ENCODE data around the gene P2RY11. TPM values are rescaled to one million over a fixed set of nuclear protein-coding genes. Genes with fewer than 3 reads are reported as not detected.
A peak's percentile ranks its signal among the peaks of the same experiment; 100 is the strongest.

The P2RY11 gene
- total and polyA plus RNA-seq, 2 of the 4 experiments (the other 2 are of a cell fraction) = 0.54 to 4.5 TPM

DNA sequence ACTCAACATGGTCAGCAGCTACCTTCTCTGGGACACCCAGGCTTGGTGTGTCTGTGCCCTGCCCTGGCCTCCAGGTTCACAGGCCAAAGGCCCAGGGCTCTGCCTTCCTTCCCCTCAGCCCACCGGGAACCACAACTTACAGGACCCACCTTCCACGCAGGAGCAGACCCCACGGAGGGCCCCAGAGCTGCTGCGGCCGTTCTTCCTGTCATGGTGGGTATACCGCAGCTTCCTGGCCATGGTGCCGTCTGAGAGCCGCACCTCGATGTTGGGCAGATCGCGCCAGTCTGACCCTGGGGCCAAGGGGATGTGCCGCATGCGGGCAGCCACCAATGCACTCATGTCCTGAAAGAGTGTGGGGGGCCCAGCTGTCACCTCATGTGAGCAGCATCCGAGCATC, 25.4 kb downstream of the P2RY11 start:
- H3K36me3 ChIP-seq (ENCODE audit: control insufficient read depth, insufficient read depth, low read length) = peaks cover 77% of the 10 kb centered on the region
- ChIA-PET POLR2A (ENCODE audit: unreplicated experiment) (no interaction called here), CTCF (no interaction called here)
- H3K14ac ChIP-seq (replicated peaks; ENCODE audit: low read depth, low read length) = no peak overlapping the region
- 89% methylated on average over 3 of the region's 14 CpGs; no CpG with 5 or more reads in 1 of the 2 experiments for WGBS, 2 experiments (ENCODE audit: extremely low coverage in 2 of 2, insufficient read length in 1 of 2)
- in situ Hi-C loops (cut with MboI; ENCODE audit: low sequenced_read_pairs) (no loop called here), dilution Hi-C loops (cut with HindIII; ENCODE audit: low sequenced_read_pairs, unreplicated experiment) (no loop called here), intact Hi-C loops (cut with micrococcal nuclease) (no loop called here)
- no peak for TF ChIP-seq MXI1 (IDR thresholded peaks at IDR 0.05; ENCODE audit: borderline replicate concordance, low read depth, low read length)
- no peak for TF ChIP-seq RCOR1 (IDR thresholded peaks at IDR 0.05; ENCODE audit: insufficient replicate concordance, low read length)
- no peak for TF ChIP-seq BHLHE40 (IDR thresholded peaks at IDR 0.05; ENCODE audit: low read depth, low read length)
- no peak for TF ChIP-seq SMC3 (IDR thresholded peaks at IDR 0.05; ENCODE audit: low read depth, low read length)
- TF ChIP-seq NFE2L2 (IDR thresholded peaks at IDR 0.05; ENCODE audit: low read depth, low read length) = no peak
- no peak for TF ChIP-seq POLR2A (IDR thresholded peaks at IDR 0.05; ENCODE audit: low read depth, low read length)
- TF ChIP-seq MAFK (IDR thresholded peaks at IDR 0.05; ENCODE audit: low read depth, low read length) = no peak
- no peak for TF ChIP-seq MAZ (IDR thresholded peaks at IDR 0.05; ENCODE audit: borderline replicate concordance, low read depth, low read length)
- TF ChIP-seq, protein P1, sequence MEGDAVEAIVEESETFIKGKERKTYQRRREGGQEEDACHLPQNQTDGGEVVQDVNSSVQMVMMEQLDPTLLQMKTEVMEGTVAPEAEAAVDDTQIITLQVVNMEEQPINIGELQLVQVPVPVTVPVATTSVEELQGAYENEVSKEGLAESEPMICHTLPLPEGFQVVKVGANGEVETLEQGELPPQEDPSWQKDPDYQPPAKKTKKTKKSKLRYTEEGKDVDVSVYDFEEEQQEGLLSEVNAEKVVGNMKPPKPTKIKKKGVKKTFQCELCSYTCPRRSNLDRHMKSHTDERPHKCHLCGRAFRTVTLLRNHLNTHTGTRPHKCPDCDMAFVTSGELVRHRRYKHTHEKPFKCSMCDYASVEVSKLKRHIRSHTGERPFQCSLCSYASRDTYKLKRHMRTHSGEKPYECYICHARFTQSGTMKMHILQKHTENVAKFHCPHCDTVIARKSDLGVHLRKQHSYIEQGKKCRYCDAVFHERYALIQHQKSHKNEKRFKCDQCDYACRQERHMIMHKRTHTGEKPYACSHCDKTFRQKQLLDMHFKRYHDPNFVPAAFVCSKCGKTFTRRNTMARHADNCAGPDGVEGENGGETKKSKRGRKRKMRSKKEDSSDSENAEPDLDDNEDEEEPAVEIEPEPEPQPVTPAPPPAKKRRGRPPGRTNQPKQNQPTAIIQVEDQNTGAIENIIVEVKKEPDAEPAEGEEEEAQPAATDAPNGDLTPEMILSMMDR (conservative IDR thresholded peaks at IDR 0.05; ENCODE audit: low read depth, low read length) = no peak
- no peak for TF ChIP-seq FOS (IDR thresholded peaks at IDR 0.05; ENCODE audit: low read depth, low read length)
- H4K20me1 ChIP-seq (ENCODE audit: insufficient read depth, low read length) = no peaks in the 10 kb centered on the region; the same call in 1 of the 2 replicates
- no peak overlapping the region for H3K4ac ChIP-seq (ENCODE audit: low read depth, low read length)
- H3K9me1 ChIP-seq (ENCODE audit: insufficient read depth, low read length) = peaks cover 3% of the 10 kb centered on the region
- ATAC-seq (ENCODE audit: low read depth) (no peak), DNase-seq (no peak)
- H2AFZ ChIP-seq (replicated peaks; ENCODE audit: low read length, poor library complexity) = no peak overlapping the region
- no peak overlapping the region for H2BK15ac ChIP-seq (ENCODE audit: low read depth, low read length)
- no peak overlapping the region for H4K5ac ChIP-seq (ENCODE audit: low read depth, low read length)
- H3K18ac ChIP-seq (ENCODE audit: low read depth, low read length) = no peak overlapping the region
- no peak overlapping the region for H3K9ac ChIP-seq (ENCODE audit: low read depth, low read length)
- no peak overlapping the region for H3K4me2 ChIP-seq (ENCODE audit: low read depth, low read length)
- no peaks in the 10 kb centered on the region for H3K9me3 ChIP-seq (ENCODE audit: control insufficient read depth, insufficient read depth, low read length)
- BruUV-seq (replicated peaks) = no TSS peak
- H2AK5ac ChIP-seq (ENCODE audit: low read depth, low read length) = no peak overlapping the region
- no peak overlapping the region for H4K91ac ChIP-seq (ENCODE audit: insufficient read depth, low read depth, low read length)
- H2BK20ac ChIP-seq (ENCODE audit: low read depth, low read length) = no peak overlapping the region
- H4K8ac ChIP-seq (ENCODE audit: low read depth in 2 of 2, low read length in 2 of 2) = no peak overlapping the region
- H3K79me1 ChIP-seq (ENCODE audit: low read depth in 1 of 2, low read length in 2 of 2) = peaks cover 6% of the 10 kb centered on the region in 2 experiments; a peak in 3 of 4 replicates
- no peak overlapping the region for H3K23ac ChIP-seq (ENCODE audit: low read depth, low read length)
- H2AK9ac ChIP-seq (replicated peaks; ENCODE audit: low read depth, low read length, poor library complexity) = peak overlapping the region; percentile 52
- no peaks in the 10 kb centered on the region for H3K27me3 ChIP-seq (ENCODE audit: control insufficient read depth, insufficient read depth, low read length)
- H3K4me1 ChIP-seq (ENCODE audit: control insufficient read depth, insufficient read depth, low read length) = peaks cover 1% of the 10 kb centered on the region; the same call in 1 of the 2 replicates
- no peak overlapping the region for H2BK5ac ChIP-seq (ENCODE audit: low read depth, low read length, poor library complexity, severe bottlenecking)
- no peak overlapping the region for H3K27ac ChIP-seq (ENCODE audit: insufficient read depth, low read length)
- H2BK120ac ChIP-seq (ENCODE audit: low read depth, low read length) = no peak overlapping the region
- H3K4me3 ChIP-seq (ENCODE audit: insufficient read depth, low read depth, low read length) = no peak overlapping the region
- no peak overlapping the region for H3K56ac ChIP-seq (ENCODE audit: extremely low read depth, insufficient read depth, low read length)

All from IMR-90 (cell line).